Neuronal stem cell (in vitro differentiated cells): ENCODE data around the gene CSRNP3.
A peak's percentile ranks its signal among the peaks of the same experiment; 100 is the strongest.

Experiments used
- DNase-seq: peaks from one replicate; pipeline ENCODE4 v3.0.0-alpha.2; 2013; ENCODE audit warnings: low spot score
- H2AFZ ChIP-seq: one replicate; pipeline ENCODE4 v1.6.1; 2013; ENCODE audit warnings: mild to moderate bottlenecking, low read length, inconsistent platforms
- H2AK5ac ChIP-seq: 2 replicates; pipeline ENCODE4 v1.6.1; 2013; ENCODE audit warnings: low read depth, mild to moderate bottlenecking, inconsistent platforms, low read length, moderate library complexity, mixed read lengths
- H2BK120ac ChIP-seq: 2 replicates; pipeline ENCODE4 v1.6.1; 2013; ENCODE audit warnings: low read depth, mild to moderate bottlenecking, inconsistent platforms, low read length, moderate library complexity, mixed read lengths
- H2BK12ac ChIP-seq: one replicate; pipeline ENCODE4 v1.6.1; 2013; ENCODE audit warnings: low read length, inconsistent platforms
- H2BK15ac ChIP-seq: 2 replicates; pipeline ENCODE4 v1.6.1; 2013; ENCODE audit warnings: mild to moderate bottlenecking, low read length, inconsistent platforms, mixed read lengths
- H2BK5ac ChIP-seq: one replicate; pipeline ENCODE4 v1.6.1; 2013; ENCODE audit warnings: inconsistent platforms, mild to moderate bottlenecking, low read length, moderate library complexity
- H3K14ac ChIP-seq: one replicate; pipeline ENCODE4 v1.6.1; 2013; ENCODE audit warnings: low read length, inconsistent platforms
- H3K18ac ChIP-seq: 2 replicates; pipeline ENCODE4 v1.6.1; 2013; ENCODE audit warnings: low read length, inconsistent platforms
- H3K23ac ChIP-seq: 2 replicates; pipeline ENCODE4 v1.6.1; 2013; ENCODE audit warnings: low read depth, mild to moderate bottlenecking, mixed read lengths, low read length, inconsistent platforms; ENCODE audit not compliant: poor library complexity
- H3K27ac ChIP-seq: replicated peaks from 3 replicates; pipeline ENCODE4 v1.5.1; 2013; ENCODE audit warnings: low read length, inconsistent platforms
- H3K27me3 ChIP-seq, 3 experiments: 2 replicates each; pipeline ENCODE4 v1.6.1; 2013; ENCODE audit warnings: low read length in 3 of 3, mild to moderate bottlenecking in 2 of 3, inconsistent platforms in 1 of 3, low read depth in 1 of 3, mixed read lengths in 1 of 3, moderate library complexity in 1 of 3; ENCODE audit not compliant: control insufficient read depth in 3 of 3, insufficient read depth in 3 of 3
- H3K36me3 ChIP-seq, 2 donors: replicated peaks in 1 of 2; 2 replicates each; pipeline ENCODE4 v1.6.1; 2013; ENCODE audit warnings: low read length in 2 of 2; ENCODE audit not compliant: control insufficient read depth in 2 of 2, insufficient read depth in 2 of 2
- H3K4ac ChIP-seq: 2 replicates; pipeline ENCODE4 v1.6.1; 2013; ENCODE audit warnings: inconsistent platforms, mild to moderate bottlenecking, low read length, moderate library complexity
- H3K4me1 ChIP-seq, 2 donors: 1 replicate in 1 of 2; 2 replicates in 1 of 2; pipeline ENCODE4 v1.6.1; 2013; ENCODE audit warnings: low read length in 2 of 2, low read depth in 1 of 2; ENCODE audit not compliant: control insufficient read depth in 2 of 2, insufficient read depth in 1 of 2
- H3K4me2 ChIP-seq: one replicate; pipeline ENCODE4 v1.6.1; 2013; ENCODE audit warnings: mild to moderate bottlenecking, low read length, inconsistent platforms; ENCODE audit not compliant: insufficient read depth, poor library complexity, severe bottlenecking
- H3K4me3 ChIP-seq, 2 donors: 2 replicates each; pipeline ENCODE4 v1.5.1; 2013; ENCODE audit warnings: low read length in 2 of 2, mild to moderate bottlenecking in 2 of 2, inconsistent platforms in 1 of 2, moderate library complexity in 1 of 2
- H3K79me1 ChIP-seq: one replicate; pipeline ENCODE4 v1.6.1; 2013; ENCODE audit warnings: low read depth, mild to moderate bottlenecking, inconsistent platforms, low read length, moderate library complexity
- H3K9ac ChIP-seq: one replicate; pipeline ENCODE4 v1.6.1; 2013; ENCODE audit warnings: mild to moderate bottlenecking, low read depth, low read length, inconsistent platforms; ENCODE audit not compliant: poor library complexity
- H3K9me3 ChIP-seq, 2 donors: replicated peaks in 1 of 2; 2 replicates each; pipeline versions ENCODE3 to v1.6.1; 2013; ENCODE audit warnings: low read length in 2 of 2, mild to moderate bottlenecking in 2 of 2, inconsistent platforms in 1 of 2, low read depth in 1 of 2, mixed read lengths in 1 of 2, moderate library complexity in 1 of 2; ENCODE audit not compliant: control insufficient read depth in 2 of 2, insufficient read depth in 1 of 2
- H4K8ac ChIP-seq: one replicate; pipeline ENCODE4 v1.6.1; 2013; ENCODE audit warnings: low read depth, mild to moderate bottlenecking, inconsistent platforms, low read length, moderate library complexity
- H4K91ac ChIP-seq: one replicate; pipeline ENCODE4 v1.6.1; 2013; ENCODE audit warnings: low read length, low read depth, mild to moderate bottlenecking, inconsistent platforms; ENCODE audit not compliant: poor library complexity
- WGBS, 2 donors: extraction: QIAGEN DNeasy Blood & Tissue Kit; methylation state at CpG; one replicate each; pipeline ENCODE4 v1.1.7; 2013; ENCODE audit warnings: missing lambda C conversion rate in 2 of 2, mixed read lengths in 1 of 2; ENCODE audit not compliant: insufficient read length in 2 of 2, insufficient replicate concordance in 1 of 2; ENCODE audit errors: extremely low coverage in 2 of 2; 5-methylcytosine and 5-hydroxymethylcytosine counted together

The CSRNP3 gene

DNA sequence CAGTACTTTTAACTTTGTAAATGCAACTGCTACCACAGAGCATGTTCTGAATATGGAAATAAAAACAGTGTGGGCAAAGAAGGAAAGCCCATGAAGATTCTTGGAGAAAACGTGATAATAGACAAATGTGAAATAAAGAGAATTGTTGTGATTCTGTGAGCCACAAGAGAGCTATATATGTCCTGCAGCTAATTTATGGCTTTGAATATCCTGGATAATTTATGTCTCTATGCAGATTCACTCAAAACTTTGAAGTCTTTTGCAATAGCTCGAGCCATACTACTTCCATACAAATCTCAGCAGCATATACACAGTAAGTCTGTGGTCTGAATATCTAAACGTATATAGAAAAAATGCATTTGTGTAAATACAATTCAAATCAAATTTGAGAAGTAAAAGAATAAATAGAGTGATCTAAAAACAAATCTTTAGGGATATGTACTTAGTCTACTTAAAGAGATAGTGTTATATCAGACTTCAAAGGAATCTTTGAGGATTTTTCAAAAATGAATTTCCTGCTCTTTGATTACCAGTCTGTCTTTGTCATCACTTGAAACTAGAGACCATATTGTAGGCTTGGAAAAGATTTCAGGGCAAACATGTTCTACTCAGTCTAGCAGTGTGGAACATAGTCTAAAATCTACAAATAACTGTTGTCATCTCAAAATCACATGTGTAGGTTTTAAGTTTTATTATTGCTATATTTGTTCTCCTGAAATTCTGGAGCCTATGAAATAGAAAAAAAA is 107.1 kb downstream of the CSRNP3 start:
- Histone ChIP-seq H3K4me3 (peak overlapping the region in 1 of 2 donors; percentile 28), H2BK5ac (no peak overlapping the region), H2BK15ac (no peak overlapping the region), H3K23ac (no peak overlapping the region), H2AFZ (peak overlapping the region; percentile 21), H3K4me2 (no peak overlapping the region), H2BK120ac (no peak overlapping the region), H3K36me3 (peaks cover 0 to 21% of the 10 kb centered on the region in 2 donors), H2AK5ac (no peak overlapping the region), H2BK12ac (no peak overlapping the region), H3K4ac (no peak overlapping the region), H4K8ac (no peak overlapping the region), H3K27ac (no peak overlapping the region), H3K18ac (no peak overlapping the region), H3K79me1 (no peaks in the 10 kb centered on the region), H3K9me3 (peaks cover 0 to 5% of the 10 kb centered on the region in 2 donors), H4K91ac (no peak overlapping the region), H3K9ac (no peak overlapping the region), H3K4me1 (peaks cover 0 to 6% of the 10 kb centered on the region in 2 donors), H3K14ac (no peak overlapping the region), H3K27me3 (no peaks in the 10 kb centered on the region)
- no CpG with 5 or more reads among the region's 3 CpGs for WGBS, 2 donors
- no peak for DNase-seq

DNA sequence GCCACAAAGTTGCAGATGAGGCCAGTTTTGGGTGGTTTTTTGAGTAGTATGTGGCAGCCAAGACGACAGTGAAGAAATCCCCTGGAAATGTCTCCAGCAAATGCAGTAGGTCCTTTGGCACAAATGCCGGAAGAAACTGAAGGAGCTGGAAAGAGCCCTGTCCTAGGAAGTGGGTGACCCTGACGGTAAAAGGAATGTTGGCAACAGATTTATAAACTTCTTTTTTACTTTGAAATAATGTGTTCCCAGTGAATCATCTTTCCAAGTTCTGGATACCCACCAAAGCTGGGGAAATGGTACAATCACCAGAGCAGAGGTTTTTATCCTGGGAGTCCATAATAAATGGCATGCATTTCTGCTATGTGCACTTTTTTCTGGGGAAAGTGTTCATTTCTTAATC is 112.9 kb downstream of the CSRNP3 start:
- no peak overlapping the region for H2AK5ac ChIP-seq
- H2BK120ac ChIP-seq: no peak overlapping the region
- no peaks in the 10 kb centered on the region for H3K79me1 ChIP-seq
- peaks cover 0 to 42% of the 10 kb centered on the region in 2 donors for H3K36me3 ChIP-seq
- H3K23ac ChIP-seq: no peak overlapping the region
- no CpG with 5 or more reads among the region's 3 CpGs for WGBS, 2 donors
- no peak overlapping the region for H3K14ac ChIP-seq
- H3K4ac ChIP-seq: no peak overlapping the region
- no peak overlapping the region for H3K18ac ChIP-seq
- H3K9me3 ChIP-seq: peaks cover 0 to 15% of the 10 kb centered on the region in 2 donors
- no peak overlapping the region for H3K27ac ChIP-seq
- H4K8ac ChIP-seq: no peak overlapping the region
- no peak overlapping the region for H2BK15ac ChIP-seq
- H3K4me1 ChIP-seq: no peaks in the 10 kb centered on the region
- H3K27me3 ChIP-seq: no peaks in the 10 kb centered on the region
- no peak for DNase-seq
- no peak overlapping the region for H2BK5ac ChIP-seq
- H2AFZ ChIP-seq: no peak overlapping the region
- no peak overlapping the region for H3K4me3 ChIP-seq
- H4K91ac ChIP-seq: no peak overlapping the region
- H2BK12ac ChIP-seq: no peak overlapping the region
- H3K4me2 ChIP-seq: no peak overlapping the region
- no peak overlapping the region for H3K9ac ChIP-seq

DNA sequence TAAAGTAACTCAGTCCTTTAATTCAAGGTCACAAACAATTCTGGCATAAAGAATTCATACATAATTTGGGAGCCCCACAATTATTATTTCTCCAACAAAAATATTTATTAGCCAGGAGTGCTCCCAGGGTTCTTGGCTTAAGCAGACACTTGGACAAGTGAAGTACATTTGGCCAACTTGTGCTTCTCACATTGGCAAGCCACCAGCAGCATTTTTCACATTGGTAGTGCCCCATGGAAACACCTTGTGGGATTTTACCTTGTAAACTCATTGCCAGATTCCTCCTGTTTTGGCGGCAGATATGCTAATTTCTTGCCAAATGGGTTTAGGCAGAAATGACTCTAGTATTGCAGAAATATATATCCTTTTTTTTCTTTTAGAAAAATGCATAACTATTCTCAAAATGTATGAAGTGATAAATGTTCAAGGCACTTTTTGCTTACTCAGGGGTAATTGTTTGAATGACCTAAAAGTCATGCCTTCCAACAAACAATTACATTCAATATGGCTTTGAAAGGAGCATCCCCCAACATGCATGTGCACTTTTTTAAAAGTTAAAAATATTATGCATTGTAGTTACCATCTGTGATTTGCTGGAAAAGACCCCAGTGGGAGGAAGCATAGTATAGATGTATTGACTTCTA is 113.5 kb downstream of the CSRNP3 start:
- H2BK5ac ChIP-seq: no peak overlapping the region
- H3K23ac ChIP-seq: no peak overlapping the region
- no peak overlapping the region for H3K4ac ChIP-seq
- H2BK15ac ChIP-seq: no peak overlapping the region
- no peak overlapping the region for H4K91ac ChIP-seq
- H3K14ac ChIP-seq: no peak overlapping the region
- H3K4me2 ChIP-seq: no peak overlapping the region
- no peak overlapping the region for H2BK12ac ChIP-seq
- no peak overlapping the region for H2AK5ac ChIP-seq
- peaks cover 0 to 15% of the 10 kb centered on the region in 2 donors for H3K9me3 ChIP-seq
- no peak overlapping the region for H3K18ac ChIP-seq
- H3K9ac ChIP-seq: no peak overlapping the region
- H4K8ac ChIP-seq: no peak overlapping the region
- DNase-seq: no peak
- H2AFZ ChIP-seq: no peak overlapping the region
- H3K79me1 ChIP-seq: no peaks in the 10 kb centered on the region
- H2BK120ac ChIP-seq: no peak overlapping the region
- H3K4me3 ChIP-seq: no peak overlapping the region
- H3K27me3 ChIP-seq: no peaks in the 10 kb centered on the region
- H3K27ac ChIP-seq: no peak overlapping the region
- WGBS, 2 donors: no CpG with 5 or more reads among the region's 1 CpG
- H3K4me1 ChIP-seq: no peaks in the 10 kb centered on the region
- H3K36me3 ChIP-seq: peaks cover 0 to 41% of the 10 kb centered on the region in 2 donors

DNA sequence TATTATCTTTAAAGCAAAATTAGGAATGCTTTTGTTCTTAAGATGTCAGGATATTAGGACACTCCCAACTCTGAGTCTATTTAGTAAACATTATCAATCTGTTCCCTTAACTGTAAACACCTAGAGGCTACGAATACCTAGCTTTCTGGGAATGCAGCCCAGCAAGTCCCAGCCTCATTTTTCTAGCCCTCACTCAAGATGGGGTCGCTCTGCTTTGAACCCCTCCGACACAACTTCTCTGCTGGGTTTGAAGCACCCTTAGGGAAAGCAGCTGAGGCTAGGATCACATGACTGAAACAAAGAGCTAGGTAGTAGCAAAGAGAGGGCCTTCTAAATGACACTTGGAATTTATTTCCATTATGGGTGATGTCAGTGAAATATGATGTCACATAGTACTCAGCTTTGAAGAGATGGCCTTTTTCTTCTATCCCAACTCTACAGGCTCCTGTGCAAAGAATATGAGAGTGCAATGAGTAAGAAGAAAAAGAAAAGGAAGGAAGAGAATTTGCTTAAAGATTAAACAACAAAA is 114.7 kb downstream of the CSRNP3 start:
- Histone ChIP-seq H3K4ac (no peak overlapping the region), H3K4me1 (no peaks in the 10 kb centered on the region), H4K8ac (no peak overlapping the region), H2BK5ac (no peak overlapping the region), H3K27me3 (no peaks in the 10 kb centered on the region), H3K18ac (no peak overlapping the region), H2BK120ac (no peak overlapping the region), H3K4me3 (no peak overlapping the region), H2BK15ac (no peak overlapping the region), H4K91ac (no peak overlapping the region), H3K14ac (no peak overlapping the region), H3K27ac (no peak overlapping the region), H3K23ac (no peak overlapping the region), H3K79me1 (no peaks in the 10 kb centered on the region), H3K4me2 (no peak overlapping the region), H3K36me3 (peaks cover 0 to 31% of the 10 kb centered on the region in 2 donors), H3K9me3 (peaks cover 0 to 13% of the 10 kb centered on the region in 2 donors), H3K9ac (no peak overlapping the region), H2BK12ac (no peak overlapping the region), H2AK5ac (no peak overlapping the region), H2AFZ (no peak overlapping the region)
- no peak for DNase-seq
- WGBS, 2 donors: no CpG with 5 or more reads among the region's 3 CpGs
